HPDE6-E6E7 (cell line): ENCODE measurements around the gene GBGT1.
A peak's percentile ranks its signal among the peaks of the same experiment; 100 is the strongest.

ENCODE experiments used
- DNase-seq: peaks from one replicate; pipeline ENCODE4 v3.0.0; 2011; ENCODE audit warnings: missing footprints; ENCODE audit errors: extremely low spot score

GBGT1 gene

GRCh38 chr9:133143639-133144141, 20.0 kb downstream of the GBGT1 start:
- DNase-seq, result no peak

DNA sequence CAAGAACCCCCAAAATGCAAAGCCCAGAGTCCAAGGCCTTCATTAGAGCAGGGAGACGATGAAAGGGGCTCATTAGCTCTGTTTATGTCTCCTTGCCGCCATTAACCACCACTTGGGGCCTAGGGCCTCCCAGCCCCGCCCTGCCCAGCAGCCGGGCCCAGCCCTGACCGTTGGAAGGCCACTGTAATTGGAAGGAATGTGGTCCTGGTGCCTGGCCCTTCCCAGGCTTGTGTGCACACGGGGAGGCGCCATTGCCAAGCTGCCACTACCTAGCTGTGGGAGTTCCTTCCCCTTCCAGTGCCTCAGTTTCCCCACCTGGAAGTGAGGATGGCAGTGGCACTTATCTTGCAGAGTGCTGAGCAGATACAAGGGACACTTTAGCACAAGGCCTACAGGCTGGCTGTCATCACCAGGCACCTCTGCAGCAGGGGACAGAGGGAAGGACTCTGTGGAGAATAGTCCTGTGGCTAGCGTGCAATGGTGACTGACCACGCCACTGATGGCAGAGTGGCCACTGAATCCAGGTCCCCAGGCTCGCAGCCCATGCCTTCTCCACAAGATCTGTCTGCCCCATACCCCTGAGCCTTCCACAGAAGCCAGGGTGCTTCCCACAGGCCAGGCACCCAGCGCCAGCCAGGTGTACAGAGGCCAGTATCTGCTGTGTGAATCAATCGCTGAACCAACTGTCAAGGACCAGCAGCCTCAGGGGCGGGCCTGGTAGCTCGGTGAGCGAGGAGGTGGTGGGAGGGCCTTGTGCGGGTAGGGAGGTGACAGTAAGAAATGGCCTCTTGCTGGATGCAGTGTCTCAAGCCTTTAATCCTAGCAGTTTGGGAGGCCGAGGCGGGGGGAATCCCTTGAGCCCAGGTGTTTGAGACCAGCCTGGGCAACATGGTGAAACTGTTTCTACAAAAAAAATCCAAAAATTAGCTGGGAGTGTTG, 20.8 kb downstream of the GBGT1 start:
- no peak for DNase-seq

DNA sequence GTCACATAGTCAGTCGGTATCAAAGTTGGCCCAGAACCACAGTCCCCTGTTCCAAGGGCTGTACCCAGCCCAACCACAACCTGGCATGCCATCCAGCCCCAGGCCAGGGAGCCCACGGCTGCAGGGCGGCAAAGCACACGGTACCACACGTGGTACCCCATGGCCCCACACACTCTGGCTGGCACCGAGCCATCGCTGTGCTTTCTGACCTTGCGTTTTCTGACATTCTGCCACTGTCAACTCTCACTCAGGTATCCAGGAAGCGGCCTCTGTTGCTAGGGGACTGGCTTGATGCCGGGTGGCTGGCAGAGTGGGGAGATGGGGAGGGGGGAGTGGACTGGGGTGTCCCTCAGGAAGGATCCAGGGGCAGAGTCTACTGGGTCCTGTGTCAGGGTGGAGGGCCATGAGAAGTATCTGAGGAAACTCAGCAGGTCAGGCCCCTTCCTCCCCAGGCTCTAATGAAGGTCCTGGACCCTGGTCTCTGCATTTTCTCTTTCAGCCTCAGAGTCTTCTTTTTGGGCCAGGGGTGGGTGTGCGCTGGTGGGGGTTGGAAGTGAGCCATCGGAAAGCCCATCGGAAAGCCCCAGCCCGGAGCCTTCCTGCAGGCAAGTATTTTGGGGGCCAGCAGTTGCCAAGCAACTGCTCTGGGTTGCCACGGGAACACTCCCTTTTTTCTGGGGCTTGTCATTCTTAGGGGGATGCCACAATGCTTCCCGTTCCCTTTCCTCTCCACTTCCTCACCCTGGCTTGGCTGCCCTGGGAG, 21.7 kb downstream of the GBGT1 start:
- no peak for DNase-seq

DNA sequence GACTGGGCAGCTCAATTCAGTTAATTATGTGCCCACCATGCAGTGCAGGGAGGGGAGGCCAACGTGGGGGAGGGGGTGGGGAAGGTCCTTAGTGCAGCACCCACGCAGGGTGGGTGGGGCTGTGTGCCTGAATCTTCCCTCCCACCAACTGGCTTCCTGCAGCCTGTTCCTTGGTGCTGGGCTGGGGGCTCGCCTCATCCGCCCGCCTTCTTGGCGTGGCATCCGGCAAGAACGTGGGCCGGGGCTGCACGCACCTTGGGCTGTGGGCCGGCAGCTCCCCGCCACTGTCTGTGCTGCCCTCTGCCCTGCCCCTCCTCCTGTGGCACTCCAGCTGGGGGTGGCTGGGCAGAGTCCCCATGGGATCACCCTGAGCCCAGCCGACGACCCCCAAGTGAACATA, 23.1 kb downstream of the GBGT1 start:
- DNase-seq, result no peak

DNA sequence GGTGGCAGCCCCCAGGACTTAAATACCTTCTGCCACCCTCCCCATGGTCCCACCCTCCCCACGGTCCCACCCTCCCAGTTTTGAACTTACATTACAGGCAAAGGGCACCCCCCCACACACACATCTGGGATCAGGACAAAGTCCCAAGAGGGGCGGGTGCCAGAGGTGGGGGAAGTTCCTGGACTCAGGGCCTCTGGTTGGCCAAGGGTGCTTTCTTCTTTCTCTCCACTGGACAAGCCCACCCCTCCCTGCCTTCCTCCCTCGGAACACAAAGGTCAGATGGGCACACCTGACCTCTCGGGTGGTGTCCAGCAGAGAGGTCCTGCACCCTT, 23.6 kb downstream of the GBGT1 start:
- DNase-seq, result no peak

GRCh38 chr9:133139246-133140173, 24.2 kb downstream of the GBGT1 start:
- DNase-seq, result no peak

GRCh38 chr9:133137451-133138231, 26.1 kb downstream of the GBGT1 start:
- no peak for DNase-seq

DNA sequence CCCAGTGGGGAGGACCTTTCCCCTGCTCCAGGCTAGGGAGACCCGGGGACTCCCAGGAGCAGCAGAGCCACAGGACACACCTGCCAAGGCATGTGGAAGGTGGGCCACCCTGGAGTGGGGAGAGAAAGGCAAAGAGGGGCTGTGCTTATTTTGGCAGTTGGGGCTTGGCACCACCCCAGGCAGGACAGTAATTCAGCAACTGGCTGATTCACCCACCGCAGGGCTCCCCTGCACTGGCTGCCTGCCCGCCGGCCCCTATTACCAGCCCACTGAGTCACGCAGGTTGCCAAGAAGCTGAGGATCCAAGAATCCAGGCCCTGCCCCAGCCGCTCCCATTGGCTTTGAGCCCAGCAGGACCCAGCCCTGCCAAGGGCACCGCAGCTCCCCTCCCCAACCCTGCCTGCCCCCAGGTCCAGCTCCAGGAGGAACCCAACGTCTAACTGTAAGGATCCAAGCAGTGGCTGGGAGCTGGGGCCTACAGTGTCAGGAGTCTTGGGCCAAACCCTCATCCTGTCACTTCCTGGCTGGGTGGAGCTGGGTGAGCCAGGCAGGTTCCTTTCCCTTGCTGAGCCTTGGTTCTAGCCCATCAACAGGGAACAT, 28.5 kb downstream of the GBGT1 start:
- DNase-seq, result peak; percentile 95

GRCh38 chr9:133134388-133135145, 29.1 kb downstream of the GBGT1 start:
- DNase-seq, result no peak

DNA sequence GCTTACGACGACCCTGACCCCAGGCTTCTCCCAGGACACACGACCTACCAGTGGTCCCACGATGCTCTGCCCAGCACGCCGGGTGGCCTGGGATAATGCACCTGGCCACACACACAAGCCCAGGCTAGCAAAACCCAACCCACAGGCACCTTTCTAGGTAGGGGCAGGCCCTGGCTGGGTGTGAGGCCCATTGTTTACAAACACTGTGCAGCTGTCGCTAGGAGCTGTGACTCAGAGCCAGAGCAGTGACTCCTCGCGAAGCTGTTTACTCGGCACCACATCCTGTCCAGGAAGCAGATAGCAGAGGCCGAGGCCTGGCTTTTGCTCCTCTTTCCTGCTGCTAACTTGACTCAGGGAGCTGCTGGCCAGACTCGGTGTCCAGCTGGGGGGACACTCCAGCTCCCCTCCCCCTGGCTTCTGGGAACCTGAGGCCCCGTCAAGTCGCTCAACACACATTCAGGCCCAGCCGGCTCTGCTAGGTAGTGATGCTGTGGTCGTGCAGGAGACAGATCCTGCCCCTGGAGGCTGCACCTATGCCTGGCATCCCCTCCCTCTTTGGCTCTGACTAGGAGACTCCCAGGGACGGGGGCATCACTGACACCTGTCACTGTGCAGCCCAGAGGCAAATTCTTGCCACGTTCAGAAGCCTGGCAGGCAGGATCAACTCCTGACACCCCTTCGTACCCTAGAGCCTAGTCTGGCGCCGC, 29.9 kb downstream of the GBGT1 start:
- DNase-seq, result peak; percentile 98

DNA sequence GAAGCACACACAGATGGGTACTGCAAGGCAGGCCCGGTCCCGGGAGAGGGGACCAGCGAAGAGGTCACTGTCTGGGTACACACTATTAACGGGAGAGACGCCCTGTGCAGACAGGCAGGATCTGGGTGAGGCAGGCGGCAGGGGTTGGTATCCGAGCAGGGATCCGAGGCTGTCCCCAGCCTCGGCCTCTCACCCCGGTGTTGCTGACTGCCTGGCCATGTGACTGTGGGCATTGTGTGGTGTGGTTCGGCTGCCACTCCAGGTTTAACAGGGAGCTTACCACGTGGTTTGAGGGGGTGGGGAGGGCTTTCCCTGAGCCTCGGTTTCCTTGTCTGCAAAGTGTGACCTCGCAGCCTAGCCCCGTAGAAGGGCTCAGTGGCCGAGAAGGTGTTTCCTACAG, 31.5 kb downstream of the GBGT1 start:
- DNase-seq, result no peak

DNA sequence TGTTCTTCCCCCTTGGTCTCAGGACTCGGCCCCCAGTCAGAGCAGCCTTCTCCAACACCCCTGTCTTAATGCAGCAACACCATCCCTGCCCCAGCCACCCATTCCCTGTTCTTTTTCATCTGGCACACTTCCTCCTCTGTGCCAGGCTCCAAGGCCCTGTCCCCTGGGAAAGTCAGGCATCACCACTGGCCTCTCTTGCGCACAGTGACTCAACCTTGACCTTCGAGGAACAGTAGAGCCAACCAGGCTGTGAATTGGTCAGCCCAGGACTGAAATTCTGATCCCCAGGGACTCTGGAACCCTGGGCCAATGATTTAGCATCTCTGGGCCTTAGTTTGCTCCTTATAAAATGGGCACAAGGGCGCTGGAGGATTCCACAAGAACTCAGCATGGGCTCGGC, 32.2 kb downstream of the GBGT1 start:
- DNase-seq, result no peak

DNA sequence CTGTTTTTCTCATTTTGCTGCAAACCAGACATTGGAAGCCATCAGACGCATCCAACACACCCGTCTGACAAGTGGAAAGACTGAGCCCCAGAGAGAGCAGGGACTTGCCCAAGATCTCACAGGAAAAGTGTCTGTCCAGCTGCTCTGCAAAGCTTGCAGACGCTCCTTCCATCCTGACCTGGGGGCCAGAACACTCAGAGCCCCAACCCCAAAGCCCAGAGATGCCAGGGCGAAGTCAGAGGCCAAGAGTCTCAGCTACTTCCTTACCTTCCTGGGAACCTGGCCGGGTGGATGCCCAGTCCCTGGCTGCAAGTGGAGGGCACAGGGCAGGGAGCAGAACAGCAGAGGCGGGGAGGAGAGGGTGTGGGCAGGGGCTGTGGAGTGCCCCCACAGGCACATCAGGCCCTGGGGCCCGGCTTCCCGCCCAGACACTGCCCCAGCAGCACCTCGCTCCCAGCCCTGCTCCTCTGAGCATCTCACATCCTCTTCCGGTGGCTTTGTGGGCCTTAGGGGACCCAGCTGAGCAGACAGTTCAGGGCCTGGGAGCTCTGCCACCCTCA, 32.9 kb downstream of the GBGT1 start:
- no peak for DNase-seq

GRCh38 chr9:133129001-133129795, 34.5 kb downstream of the GBGT1 start:
- DNase-seq, result no peak

- no peak for DNase-seq
Measured at GRCh38 chr9:133128152-133128551, 35.6 kb downstream of the GBGT1 start.

DNA sequence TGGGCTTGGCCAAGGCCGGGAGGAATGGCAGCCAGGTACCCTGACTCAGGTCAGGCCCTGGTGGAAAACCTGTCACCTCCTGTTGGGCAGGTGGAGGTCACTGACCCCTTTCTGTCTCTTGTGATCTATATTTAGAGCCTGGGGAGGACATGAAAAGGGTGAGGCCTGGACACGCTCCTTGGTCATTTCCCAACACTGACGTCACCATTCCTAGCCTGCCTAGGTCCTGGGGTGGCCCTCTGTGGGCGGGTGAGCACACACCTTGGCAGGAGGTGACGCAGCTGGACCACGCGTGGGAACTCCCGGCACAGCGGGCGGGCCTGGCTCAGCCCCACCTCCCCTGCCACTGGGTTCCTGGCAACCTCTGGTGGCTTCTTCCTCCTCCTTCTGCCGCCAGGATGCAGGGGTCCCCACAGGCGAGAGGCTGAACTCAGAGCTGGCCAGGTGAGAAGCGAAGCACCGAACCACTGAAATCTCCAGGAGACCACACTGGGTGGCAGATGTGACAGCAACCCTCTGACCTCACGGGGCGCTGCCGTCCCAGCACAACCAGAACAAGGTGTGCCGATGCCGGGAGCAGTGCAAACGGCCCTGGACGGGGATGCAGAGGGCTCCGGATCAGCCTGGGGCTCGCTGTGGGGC, 36.3 kb downstream of the GBGT1 start:
- peak; percentile 92 for DNase-seq

DNA sequence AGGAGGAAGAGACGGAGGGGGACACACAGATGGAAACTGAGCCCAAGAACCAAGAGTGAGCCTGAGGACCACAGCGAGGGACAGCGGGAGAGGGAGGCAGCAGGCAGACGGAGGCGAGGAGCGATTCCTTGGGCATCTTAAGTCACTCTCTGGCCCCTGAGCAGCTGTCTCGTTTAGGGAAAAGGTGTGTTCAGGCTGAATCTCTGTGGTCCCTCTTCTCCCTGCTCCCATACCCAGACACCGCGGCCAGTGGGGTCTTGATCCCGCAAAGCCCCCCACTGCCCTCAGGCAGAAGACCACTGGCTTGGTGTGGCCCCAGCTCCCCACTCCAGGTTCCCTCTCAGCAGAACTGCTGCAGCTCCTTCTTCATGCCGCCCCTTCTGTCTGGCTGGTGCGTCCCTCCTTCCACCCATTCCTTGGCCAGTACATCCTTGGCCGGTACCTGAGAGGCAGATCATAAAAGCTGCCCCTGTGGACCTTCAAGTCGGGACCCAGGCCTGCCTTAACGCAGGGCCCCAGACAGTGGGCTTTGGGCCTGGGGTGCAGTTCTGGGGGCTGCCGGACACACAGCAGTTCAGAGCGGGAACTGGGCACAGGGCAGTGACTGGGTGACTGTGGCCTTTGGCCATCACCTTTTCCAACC, 36.9 kb downstream of the GBGT1 start:
- no peak for DNase-seq
